ENCODE data around the gene SLC2A4.
"Not testable (repeated sequence)": the region's sequence is repeated elsewhere in the genome, so short reads cannot be mapped to it uniquely, and the experiment has no call there.

The SLC2A4 gene

GRCh38 chr17:7325031-7325528 lies 43.6 kb downstream of the SLC2A4 start:
- no peak for DNase-seq

GRCh38 chr17:7326186-7326585 lies 44.7 kb downstream of the SLC2A4 start:
- DNase-seq = no peak

GRCh38 chr17:7327056-7327455 lies 45.5 kb downstream of the SLC2A4 start:
- DNase-seq = no peak

GRCh38 chr17:7327501-7327900 lies 46.0 kb downstream of the SLC2A4 start:
- DNase-seq = no peak

- no peak for DNase-seq
Measured at GRCh38 chr17:7328009-7328408, 46.5 kb downstream of the SLC2A4 start.

- peak; percentile 56 for DNase-seq
Measured at GRCh38 chr17:7328840-7329373, 47.4 kb downstream of the SLC2A4 start, which contains the start of gene NEURL4. Gene NEURL4, minus strand, starts transcription at chr17:7329335. Its CDS starts 23 bp downstream, at chr17:7329312.

GRCh38 chr17:7329374-7329996 lies 48.0 kb downstream of the SLC2A4 start:
- DNase-seq = peak; percentile 98

- no peak for DNase-seq
Measured at GRCh38 chr17:7329997-7330637, 48.6 kb downstream of the SLC2A4 start.

- no peak for DNase-seq
Measured at GRCh38 chr17:7330638-7331015, 49.1 kb downstream of the SLC2A4 start.

GRCh38 chr17:7332111-7332510 lies 50.6 kb downstream of the SLC2A4 start:
- no peak for DNase-seq

- DNase-seq = not testable (repeated sequence)
Measured at GRCh38 chr17:7332600-7333069, 51.1 kb downstream of the SLC2A4 start.

GRCh38 chr17:7334938-7335538 lies 53.5 kb downstream of the SLC2A4 start:
- DNase-seq = no peak

- DNase-seq = not testable (repeated sequence)
Measured at GRCh38 chr17:7335765-7336164, 54.2 kb downstream of the SLC2A4 start.

GRCh38 chr17:7336240-7337175 lies 55.0 kb downstream of the SLC2A4 start, which contains the start of gene ACAP1:
Gene ACAP1, plus strand, starts transcription at chr17:7336529. Its CDS starts 206 bp downstream, at chr17:7336735.
- no peak for DNase-seq

GRCh38 chr17:7337600-7337999 lies 56.1 kb downstream of the SLC2A4 start:
- DNase-seq = not testable (repeated sequence)

Data from right kidney (tissue), 1 donor.